GM21423 (cell line): ENCODE data around the gene TBK1.
"Not testable (repeated sequence)": the region's sequence is repeated elsewhere in the genome, so short reads cannot be mapped to it uniquely, and the experiment has no call there.

Experiments used
- ATAC-seq: cut with Tn5 transposase; IDR thresholded peaks from one replicate; pipeline ENCODE4 v1.9.1; 2021; ENCODE audit warnings: mild to moderate bottlenecking, moderate library complexity; ENCODE audit not compliant: unreplicated experiment

The TBK1 gene

DNA sequence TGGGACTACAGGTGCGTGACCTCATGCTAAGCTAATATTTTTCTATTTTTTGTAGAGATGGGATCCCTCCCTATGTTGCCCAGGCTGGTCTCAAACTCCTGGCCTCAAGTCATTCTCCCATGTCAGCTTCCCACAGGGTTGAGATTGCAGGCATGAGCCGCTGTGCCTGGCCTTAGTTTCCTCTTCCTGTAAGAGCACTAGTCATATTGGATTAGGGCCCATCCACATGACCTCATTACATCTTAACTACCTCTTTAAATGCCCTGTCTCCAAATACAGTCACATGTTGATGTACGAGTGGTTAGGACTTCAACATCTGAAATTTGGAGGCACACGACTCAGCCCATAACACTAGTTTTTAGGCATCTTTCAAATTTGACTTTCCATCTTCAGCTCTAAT is 86.2 kb downstream of the TBK1 start:
- no peak for ATAC-seq

DNA sequence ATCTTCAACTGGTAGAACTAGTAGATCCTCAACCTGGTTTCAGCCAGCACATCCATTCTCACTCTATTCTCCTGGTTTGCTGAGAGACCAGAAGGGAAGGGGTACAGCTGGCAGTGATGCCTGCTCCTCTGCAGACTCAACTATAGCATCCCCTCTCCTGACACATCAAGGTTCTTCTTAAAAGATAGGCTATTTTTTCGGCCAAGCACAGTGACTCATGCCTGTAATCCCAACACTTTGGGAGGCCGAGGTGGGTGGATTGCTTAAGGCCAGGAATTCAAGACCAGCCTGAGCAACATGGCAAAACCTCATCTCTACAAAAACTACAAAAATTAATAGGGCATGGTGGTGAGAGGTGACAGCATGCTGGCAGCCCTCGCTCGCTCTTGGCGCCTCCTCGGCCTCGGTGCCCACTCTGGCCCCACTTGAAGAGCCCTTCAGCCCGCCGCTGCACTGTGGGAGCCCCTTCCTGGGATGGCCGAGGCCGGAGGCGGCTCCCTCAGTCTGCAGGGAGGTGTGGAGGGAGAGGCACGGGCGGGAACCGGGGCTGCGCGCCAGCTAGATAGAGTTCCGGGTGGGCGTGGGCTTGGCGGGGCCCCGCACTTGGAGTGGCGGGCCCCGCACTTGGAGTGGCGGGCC is 90.6 kb downstream of the TBK1 start:
- ATAC-seq = not testable (repeated sequence)

DNA sequence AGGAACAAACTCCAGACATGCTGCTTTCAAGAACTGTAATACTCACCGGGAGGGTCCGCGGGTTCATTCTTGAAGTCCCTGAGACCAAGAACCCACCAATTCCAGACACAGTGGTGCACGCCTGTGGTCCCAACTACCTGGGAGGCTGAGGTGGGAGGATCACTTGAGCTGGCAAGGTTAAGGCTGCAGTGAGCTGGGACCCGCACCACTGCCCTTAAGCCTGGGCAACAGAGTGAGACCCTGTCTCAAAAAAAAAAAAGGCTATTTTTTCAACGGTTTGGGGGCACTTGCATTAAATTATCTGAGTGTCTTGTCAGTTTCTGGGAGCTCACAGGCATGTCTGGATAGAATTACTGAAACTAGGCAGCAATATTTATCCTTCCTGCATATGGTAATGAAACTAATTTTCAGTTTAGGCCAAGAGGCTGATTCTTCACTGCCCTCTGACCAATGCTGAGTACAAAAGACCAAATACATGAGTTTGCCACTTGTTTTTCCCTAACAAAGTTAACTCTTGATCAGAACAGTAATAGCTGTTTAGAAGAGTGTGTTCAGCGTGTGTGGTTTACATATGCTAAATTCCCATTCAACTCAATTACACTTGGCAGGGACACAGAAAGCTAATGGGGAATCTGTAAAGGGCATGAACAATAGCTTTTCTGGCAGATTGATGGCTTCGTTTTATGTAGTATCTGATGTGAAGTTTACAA is 92.6 kb downstream of the TBK1 start:
- ATAC-seq = no peak

DNA sequence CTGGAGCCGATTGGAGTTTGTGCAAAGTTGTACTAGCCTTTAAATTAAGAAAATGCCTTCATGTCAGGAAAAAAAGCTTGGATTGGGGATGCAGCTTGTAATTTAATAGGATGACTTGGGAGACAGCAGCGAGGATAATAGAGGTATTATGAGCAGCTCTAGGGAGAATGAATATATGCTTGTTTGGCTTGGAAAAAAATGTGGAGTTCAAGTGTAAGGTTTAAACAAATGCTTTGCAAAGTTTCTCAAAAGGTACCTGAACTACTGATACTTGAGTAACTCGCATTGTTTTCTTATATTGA is 93.1 kb downstream of the TBK1 start:
- no peak for ATAC-seq

DNA sequence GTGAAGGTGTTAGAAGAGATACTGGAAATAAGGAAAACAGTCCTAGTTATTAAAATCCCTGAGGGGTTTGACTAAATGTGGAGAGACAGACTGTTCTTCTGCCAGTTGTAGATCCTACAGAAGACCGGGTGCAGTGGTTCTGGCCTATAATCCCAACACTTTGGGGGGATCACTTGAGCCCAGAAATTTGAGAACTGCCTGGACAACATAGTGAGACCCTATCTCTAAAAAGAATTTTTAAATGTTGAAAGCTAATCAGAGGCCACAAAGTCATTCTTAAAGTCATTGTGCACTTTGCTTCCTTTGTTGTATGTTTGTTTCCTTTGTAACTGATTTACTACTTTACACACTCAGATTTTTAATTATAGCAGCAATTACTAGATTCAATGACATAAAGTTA is 97.2 kb downstream of the TBK1 start:
- ATAC-seq = no peak

DNA sequence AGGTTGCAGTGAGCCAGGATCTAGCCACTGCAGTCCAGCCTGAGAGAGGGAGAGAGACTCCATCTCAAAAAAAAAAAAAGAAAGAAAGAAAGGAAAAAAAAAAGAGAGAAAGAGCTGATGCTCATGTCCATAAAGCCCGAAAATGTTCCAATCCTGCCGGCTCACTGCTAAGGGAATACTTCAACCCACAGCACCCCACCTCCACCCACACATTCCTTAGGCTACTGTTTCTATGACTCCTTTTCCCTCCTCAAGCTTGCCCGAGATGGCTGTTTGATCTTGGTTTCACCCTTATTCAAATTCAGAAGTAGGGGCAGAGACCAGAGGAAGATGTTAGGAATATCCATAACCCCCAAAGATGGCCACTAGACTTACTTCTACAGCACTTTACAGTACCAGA is 98.8 kb downstream of the TBK1 start:
- no peak for ATAC-seq

DNA sequence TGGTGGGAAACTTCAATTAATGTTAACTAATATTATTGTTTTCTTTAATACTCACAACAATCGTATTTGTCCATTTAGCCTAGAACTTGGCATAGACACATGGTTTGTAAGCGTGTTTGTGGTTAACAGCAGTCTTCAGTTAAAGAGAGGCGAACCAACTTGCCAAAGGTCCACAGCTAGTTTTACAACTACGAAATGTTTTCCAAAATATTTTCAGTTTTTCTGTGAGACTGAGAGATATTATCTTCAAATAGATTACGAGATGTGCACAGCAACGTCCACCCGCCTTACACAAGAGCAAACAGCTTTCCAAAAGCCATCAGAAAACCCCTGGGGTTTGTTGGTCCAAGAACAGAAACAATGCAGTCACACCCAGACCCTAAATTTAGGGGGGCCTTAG is 99.8 kb downstream of the TBK1 start:
- ATAC-seq = no peak
